ENCODE measurements around the gene KDELR1.
"Not testable (repeated sequence)": the region's sequence is repeated elsewhere in the genome, so short reads cannot be mapped to it uniquely, and the experiment has no call there.

KDELR1 gene

DNA sequence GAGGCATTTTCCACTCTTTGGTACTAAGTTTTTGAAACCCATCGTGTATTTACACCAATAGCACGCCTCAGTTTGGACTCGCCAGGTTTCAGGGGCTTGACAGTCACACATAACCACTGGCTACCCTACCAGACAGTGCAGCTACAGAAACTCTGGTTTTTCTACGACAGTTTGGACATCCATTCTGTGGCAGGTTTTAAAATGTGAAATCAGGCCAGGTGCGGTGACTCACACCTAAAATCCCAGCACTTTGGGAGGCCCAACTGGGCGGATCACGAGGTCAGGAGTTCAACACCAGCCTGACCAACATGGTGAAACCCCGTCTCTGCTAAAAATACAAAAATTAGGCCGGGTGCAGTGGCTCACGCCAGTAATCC, 13.2 kb downstream of the KDELR1 start:
- H3K36me3 ChIP-seq (ENCODE audit: control insufficient read depth, insufficient read depth, low read length) = no peaks in the 10 kb centered on the region
- H3K27ac ChIP-seq = no peak overlapping the region
- H3K79me2 ChIP-seq = no peaks in the 10 kb centered on the region
- TF ChIP-seq, protein P1, sequence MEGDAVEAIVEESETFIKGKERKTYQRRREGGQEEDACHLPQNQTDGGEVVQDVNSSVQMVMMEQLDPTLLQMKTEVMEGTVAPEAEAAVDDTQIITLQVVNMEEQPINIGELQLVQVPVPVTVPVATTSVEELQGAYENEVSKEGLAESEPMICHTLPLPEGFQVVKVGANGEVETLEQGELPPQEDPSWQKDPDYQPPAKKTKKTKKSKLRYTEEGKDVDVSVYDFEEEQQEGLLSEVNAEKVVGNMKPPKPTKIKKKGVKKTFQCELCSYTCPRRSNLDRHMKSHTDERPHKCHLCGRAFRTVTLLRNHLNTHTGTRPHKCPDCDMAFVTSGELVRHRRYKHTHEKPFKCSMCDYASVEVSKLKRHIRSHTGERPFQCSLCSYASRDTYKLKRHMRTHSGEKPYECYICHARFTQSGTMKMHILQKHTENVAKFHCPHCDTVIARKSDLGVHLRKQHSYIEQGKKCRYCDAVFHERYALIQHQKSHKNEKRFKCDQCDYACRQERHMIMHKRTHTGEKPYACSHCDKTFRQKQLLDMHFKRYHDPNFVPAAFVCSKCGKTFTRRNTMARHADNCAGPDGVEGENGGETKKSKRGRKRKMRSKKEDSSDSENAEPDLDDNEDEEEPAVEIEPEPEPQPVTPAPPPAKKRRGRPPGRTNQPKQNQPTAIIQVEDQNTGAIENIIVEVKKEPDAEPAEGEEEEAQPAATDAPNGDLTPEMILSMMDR (IDR thresholded peaks at IDR 0.05) = no peak
- H2AFZ ChIP-seq = no peak overlapping the region
- no peaks in the 10 kb centered on the region for H3K9me3 ChIP-seq (ENCODE audit: control insufficient read depth, low read length)
- H3K4me2 ChIP-seq (ENCODE audit: low read length) = no peak overlapping the region
- H3K4me1 ChIP-seq = peaks cover under 1% of the 10 kb centered on the region
- H3K4me3 ChIP-seq (ENCODE audit: low read depth, low read length) = no peak overlapping the region
- H3K27me3 ChIP-seq (ENCODE audit: control insufficient read depth, insufficient read depth, low read length) = no peaks in the 10 kb centered on the region
- no peak overlapping the region for H3K9ac ChIP-seq

DNA sequence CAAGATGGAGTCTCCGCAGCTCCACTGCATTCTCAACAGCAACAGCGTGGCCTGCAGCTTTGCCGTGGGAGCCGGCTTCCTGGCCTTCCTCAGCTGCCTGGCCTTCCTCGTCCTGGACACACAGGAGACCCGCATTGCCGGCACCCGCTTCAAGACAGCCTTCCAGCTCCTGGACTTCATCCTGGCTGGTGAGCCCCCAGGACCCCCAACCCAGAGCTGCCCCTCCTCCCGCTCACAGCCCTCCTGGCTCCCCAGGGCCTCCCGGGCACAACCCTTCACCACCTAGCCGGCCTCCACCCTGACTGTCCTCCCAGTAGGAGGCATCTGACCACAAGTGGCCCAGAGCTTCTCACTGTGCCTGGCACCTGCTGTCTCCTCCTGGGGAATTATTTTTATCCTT, 17.8 kb downstream of the KDELR1 start:
- no peak overlapping the region for H3K9ac ChIP-seq
- H3K4me1 ChIP-seq = peaks cover 14% of the 10 kb centered on the region
- peak overlapping the region; percentile 49 for H3K4me2 ChIP-seq (ENCODE audit: low read length)
- H3K27me3 ChIP-seq (ENCODE audit: control insufficient read depth, insufficient read depth, low read length) = no peaks in the 10 kb centered on the region
- no peak overlapping the region for H3K4me3 ChIP-seq (ENCODE audit: low read depth, low read length)
- no peak overlapping the region for H3K27ac ChIP-seq
- no peaks in the 10 kb centered on the region for H3K79me2 ChIP-seq
- no peaks in the 10 kb centered on the region for H3K9me3 ChIP-seq (ENCODE audit: control insufficient read depth, low read length)
- peak overlapping the region; percentile 72 for H2AFZ ChIP-seq
- no peaks in the 10 kb centered on the region for H3K36me3 ChIP-seq (ENCODE audit: control insufficient read depth, insufficient read depth, low read length)
- TF ChIP-seq, protein P1 (IDR thresholded peaks at IDR 0.05) = no peak

DNA sequence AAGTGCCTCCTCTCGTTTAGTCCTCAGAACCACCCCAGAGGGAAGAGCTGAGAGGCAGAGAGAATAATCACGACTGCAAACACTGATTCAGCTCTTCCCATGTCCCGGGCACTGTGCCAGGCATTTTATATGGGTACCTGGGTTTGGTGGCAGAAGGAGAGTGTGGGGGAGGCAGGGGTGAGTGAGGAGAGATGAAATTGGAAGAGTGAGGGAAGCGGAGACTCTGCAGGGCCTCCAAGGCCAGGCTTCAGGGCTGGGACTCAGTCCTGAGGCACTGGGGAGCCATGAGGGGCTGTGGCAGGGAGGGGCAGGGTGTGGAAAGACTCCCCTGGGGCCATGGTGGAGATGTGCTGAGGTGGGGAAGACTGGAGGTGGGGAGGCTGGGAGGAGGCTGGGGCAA, 18.4 kb downstream of the KDELR1 start:
- peak overlapping the region; percentile 6 for H3K4me3 ChIP-seq (ENCODE audit: low read depth, low read length)
- no peaks in the 10 kb centered on the region for H3K9me3 ChIP-seq (ENCODE audit: control insufficient read depth, low read length)
- H3K4me1 ChIP-seq = peaks cover 14% of the 10 kb centered on the region
- H3K27me3 ChIP-seq (ENCODE audit: control insufficient read depth, insufficient read depth, low read length) = no peaks in the 10 kb centered on the region
- TF ChIP-seq, protein P1 (IDR thresholded peaks at IDR 0.05) = no peak
- no peak overlapping the region for H3K9ac ChIP-seq
- peak overlapping the region; percentile 85 for H3K27ac ChIP-seq
- no peaks in the 10 kb centered on the region for H3K36me3 ChIP-seq (ENCODE audit: control insufficient read depth, insufficient read depth, low read length)
- peak overlapping the region; percentile 49 for H3K4me2 ChIP-seq (ENCODE audit: low read length)
- no peaks in the 10 kb centered on the region for H3K79me2 ChIP-seq
- peak overlapping the region; percentile 72 for H2AFZ ChIP-seq

DNA sequence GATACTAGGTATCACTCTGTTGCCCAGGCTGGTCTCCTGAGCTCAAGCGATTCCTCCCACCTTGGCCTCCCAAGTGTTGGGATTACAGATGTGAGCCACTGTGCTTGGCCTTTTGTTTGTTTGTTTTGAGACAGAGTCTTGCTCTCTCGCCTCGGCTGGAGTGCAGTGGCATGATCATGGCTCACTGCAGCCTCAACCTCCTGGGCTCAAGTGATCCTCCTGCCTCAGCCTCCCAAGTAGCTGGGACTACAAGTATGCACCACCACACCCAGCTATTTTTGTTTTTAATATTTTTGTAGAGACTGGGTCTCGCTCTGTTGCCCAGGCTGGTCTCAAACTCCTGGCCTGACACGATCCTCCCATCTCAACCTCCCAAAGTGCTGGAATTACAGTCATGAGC, 19.6 kb downstream of the KDELR1 start:
- not testable (repeated sequence) for H3K36me3 ChIP-seq (ENCODE audit: control insufficient read depth, insufficient read depth, low read length); H3K27me3 ChIP-seq (ENCODE audit: control insufficient read depth, insufficient read depth, low read length); H3K4me3 ChIP-seq (ENCODE audit: low read depth, low read length); H3K4me2 ChIP-seq (ENCODE audit: low read length); H3K79me2 ChIP-seq; H3K9me3 ChIP-seq (ENCODE audit: control insufficient read depth, low read length); H3K9ac ChIP-seq
- peak overlapping the region; percentile 85 for H3K27ac ChIP-seq
- peak overlapping the region; percentile 72 for H2AFZ ChIP-seq
- peaks cover 17% of the 10 kb centered on the region for H3K4me1 ChIP-seq

DNA sequence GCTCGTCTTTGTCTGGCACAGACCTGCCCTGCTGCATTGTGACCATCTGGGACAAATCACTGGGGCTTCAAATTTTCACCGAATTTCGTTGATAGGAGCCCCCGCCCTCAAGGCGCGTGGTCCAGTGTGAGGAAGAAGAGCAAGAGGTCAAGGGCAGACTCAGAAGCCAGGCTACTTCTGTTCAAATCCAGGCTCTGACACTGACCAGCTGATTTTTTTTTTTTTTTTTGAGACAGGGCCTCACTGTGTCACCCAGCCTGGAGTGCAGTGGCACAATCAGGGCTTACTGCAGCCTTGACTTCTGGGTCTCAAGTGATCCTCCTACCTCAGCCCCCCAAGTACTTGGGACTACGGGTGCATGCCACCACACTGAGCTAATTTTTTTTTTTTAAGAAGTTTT, 20.0 kb downstream of the KDELR1 start:
- H3K79me2 ChIP-seq = no peaks in the 10 kb centered on the region
- H3K4me3 ChIP-seq (ENCODE audit: low read depth, low read length) = no peak overlapping the region
- no peaks in the 10 kb centered on the region for H3K9me3 ChIP-seq (ENCODE audit: control insufficient read depth, low read length)
- H3K27me3 ChIP-seq (ENCODE audit: control insufficient read depth, insufficient read depth, low read length) = no peaks in the 10 kb centered on the region
- peak overlapping the region; percentile 40 for H3K27ac ChIP-seq
- H2AFZ ChIP-seq = peak overlapping the region; percentile 72
- TF ChIP-seq, protein P1 (IDR thresholded peaks at IDR 0.05) = no peak
- H3K9ac ChIP-seq = no peak overlapping the region
- no peak overlapping the region for H3K4me2 ChIP-seq (ENCODE audit: low read length)
- no peaks in the 10 kb centered on the region for H3K36me3 ChIP-seq (ENCODE audit: control insufficient read depth, insufficient read depth, low read length)
- peaks cover 17% of the 10 kb centered on the region for H3K4me1 ChIP-seq
